H9 (cell line): ENCODE data around the gene ENOX2. TPM values are rescaled to one million over a fixed set of nuclear protein-coding genes. Genes with fewer than 3 reads are reported as not detected.

Experiments
- DNase-seq: peaks from one replicate; pipeline ENCODE4 v3.0.0-alpha.2; 2017
- H2AFZ ChIP-seq: one replicate; pipeline ENCODE4 v1.6.1; 2013; ENCODE audit warnings: mild to moderate bottlenecking, low read length, control low read depth, moderate library complexity
- H2AK5ac ChIP-seq: 2 replicates; pipeline ENCODE4 v1.6.1; 2013; ENCODE audit warnings: low read length, control low read depth, mixed read lengths; ENCODE audit not compliant: insufficient read length
- H2BK120ac ChIP-seq: one replicate; pipeline ENCODE4 v1.6.1; 2013; ENCODE audit warnings: low read depth, mild to moderate bottlenecking, low read length, control low read depth, inconsistent platforms; ENCODE audit not compliant: poor library complexity, severe bottlenecking
- H2BK12ac ChIP-seq: 2 replicates; pipeline ENCODE4 v1.6.1; 2013; ENCODE audit warnings: low read length, control low read depth, mixed read lengths, low read depth; ENCODE audit not compliant: insufficient read length
- H2BK15ac ChIP-seq: 2 replicates; pipeline ENCODE4 v1.6.1; 2013; ENCODE audit warnings: low read depth, low read length, control low read depth
- H2BK20ac ChIP-seq: one replicate; pipeline ENCODE4 v1.6.1; 2013; ENCODE audit warnings: low read depth, mild to moderate bottlenecking, low read length, control low read depth, inconsistent platforms; ENCODE audit not compliant: poor library complexity, severe bottlenecking
- H2BK5ac ChIP-seq: 2 replicates; pipeline ENCODE4 v1.6.1; 2013; ENCODE audit warnings: low read length, control low read depth, mixed read lengths; ENCODE audit not compliant: insufficient read length
- H3K14ac ChIP-seq: 2 replicates; pipeline ENCODE4 v1.6.1; 2013; ENCODE audit warnings: low read length, control low read depth; ENCODE audit not compliant: insufficient read depth
- H3K18ac ChIP-seq: 2 replicates; pipeline ENCODE4 v1.6.1; 2013; ENCODE audit warnings: low read depth, mild to moderate bottlenecking, mixed read lengths, low read length, control low read depth; ENCODE audit not compliant: insufficient read length
- H3K23ac ChIP-seq: 2 replicates; pipeline ENCODE4 v1.6.1; 2013; ENCODE audit warnings: low read length, control low read depth, mixed read lengths, low read depth; ENCODE audit not compliant: insufficient read length
- H3K23me2 ChIP-seq: 2 replicates; pipeline ENCODE4 v1.6.1; 2013; ENCODE audit warnings: low read depth, mild to moderate bottlenecking, mixed read lengths, low read length, control low read depth; ENCODE audit not compliant: insufficient read length, poor library complexity, severe bottlenecking
- H3K27ac ChIP-seq: 2 replicates; pipeline ENCODE4 v1.5.1; 2013; ENCODE audit warnings: low read length, control low read depth, mixed read lengths, low read depth; ENCODE audit not compliant: insufficient read length
- H3K27me3 ChIP-seq: 2 replicates; pipeline ENCODE4 v1.6.1; 2013; ENCODE audit warnings: low read length, control low read depth, inconsistent platforms; ENCODE audit not compliant: insufficient read depth
- H3K4ac ChIP-seq: 2 replicates; pipeline ENCODE4 v1.6.1; 2013; ENCODE audit warnings: low read depth, mild to moderate bottlenecking, control low read depth, inconsistent platforms, low read length, moderate library complexity
- H3K4me1 ChIP-seq: 2 replicates; pipeline ENCODE4 v1.6.1; 2013; ENCODE audit warnings: low read length, control low read depth, inconsistent platforms; ENCODE audit not compliant: insufficient read depth
- H3K4me2 ChIP-seq: 2 replicates; pipeline ENCODE4 v1.6.1; 2013; ENCODE audit warnings: low read length, control low read depth, mixed read lengths; ENCODE audit not compliant: insufficient read length, insufficient read depth
- H3K56ac ChIP-seq: 2 replicates; pipeline ENCODE4 v1.6.1; 2013; ENCODE audit warnings: low read depth, mild to moderate bottlenecking, mixed read lengths, low read length, control low read depth; ENCODE audit not compliant: insufficient read length
- H3K79me1 ChIP-seq: 2 replicates; pipeline ENCODE4 v1.6.1; 2013; ENCODE audit warnings: low read depth, mild to moderate bottlenecking, moderate library complexity, low read length, control low read depth, inconsistent platforms; ENCODE audit not compliant: insufficient read depth, poor library complexity, severe bottlenecking
- H3K79me2 ChIP-seq: 2 replicates; pipeline ENCODE4 v1.6.1; 2013; ENCODE audit warnings: low read length, control low read depth, inconsistent platforms; ENCODE audit not compliant: insufficient read depth
- H3K9ac ChIP-seq: 2 replicates; pipeline ENCODE4 v1.6.1; 2013; ENCODE audit warnings: low read length, control low read depth, mixed read lengths; ENCODE audit not compliant: insufficient read length; ENCODE audit errors: extremely low read depth
- H3K9me3 ChIP-seq: one replicate; pipeline ENCODE4 v1.6.1; 2013; ENCODE audit warnings: low read depth, low read length, inconsistent platforms; ENCODE audit not compliant: control insufficient read depth
- H3T11ph ChIP-seq: one replicate; pipeline ENCODE4 v1.6.1; 2013; ENCODE audit warnings: mild to moderate bottlenecking, low read length, control low read depth, inconsistent platforms
- H4K20me1 ChIP-seq: one replicate; pipeline ENCODE4 v1.6.1; 2013; ENCODE audit not compliant: control insufficient read depth, insufficient read length, insufficient read depth
- H4K5ac ChIP-seq: 2 replicates; pipeline ENCODE4 v1.6.1; 2013; ENCODE audit warnings: low read depth, mild to moderate bottlenecking, mixed read lengths, low read length, control low read depth; ENCODE audit not compliant: insufficient read length
- H4K8ac ChIP-seq: replicated peaks from 2 replicates; pipeline ENCODE4 v1.6.1; 2013; ENCODE audit warnings: low read length, control low read depth, mixed read lengths, low read depth; ENCODE audit not compliant: insufficient read length
- H4K91ac ChIP-seq: 2 replicates; pipeline ENCODE4 v1.6.1; 2013; ENCODE audit warnings: low read depth, mild to moderate bottlenecking, moderate library complexity, mixed read lengths, low read length, control low read depth; ENCODE audit not compliant: insufficient read length
- H3K27ac Mint-ChIP-seq, 3 experiments: 2 replicates in 2 of 3; 3 replicates in 1 of 3; pipeline ENCODE4 v1.8.0; 2020 to 2021; ENCODE audit warnings: mixed read lengths in 3 of 3, mild to moderate bottlenecking in 1 of 3, moderate library complexity in 1 of 3
- H3K27me3 Mint-ChIP-seq: 2 replicates; pipeline ENCODE4 v1.8.0; 2021; ENCODE audit warnings: low read depth, mild to moderate bottlenecking, moderate library complexity, mixed read lengths
- H3K36me3 Mint-ChIP-seq, 3 experiments: 2 replicates in 2 of 3; 3 replicates in 1 of 3; pipeline ENCODE4 v1.8.0; 2020 to 2021; ENCODE audit warnings: low read depth in 3 of 3, mixed read lengths in 3 of 3; ENCODE audit not compliant: insufficient read depth in 1 of 3
- H3K4me1 Mint-ChIP-seq, 2 experiments: 2 replicates each; pipeline ENCODE4 v1.8.0; 2020; ENCODE audit warnings: mixed read lengths in 2 of 2
- H3K4me3 Mint-ChIP-seq, 2 experiments: 2 replicates in 1 of 2; 3 replicates in 1 of 2; pipeline ENCODE4 v1.8.0; 2020 to 2021; ENCODE audit warnings: mild to moderate bottlenecking in 2 of 2, mixed read lengths in 2 of 2, moderate library complexity in 1 of 2
- H3K9me3 Mint-ChIP-seq, 2 experiments: 2 replicates in 1 of 2; 3 replicates in 1 of 2; pipeline ENCODE4 v1.8.0; 2020; ENCODE audit warnings: mild to moderate bottlenecking in 2 of 2, mixed read lengths in 2 of 2, moderate library complexity in 1 of 2
- CTCF ChIP-seq: fragments of 200-600 bp; sonication (generic); conservative IDR thresholded peaks from 3 replicates; pipeline ENCODE4 v1.8.0; 2021; ENCODE audit warnings: antibody characterized with exemption, mild to moderate bottlenecking
- WGBS: extraction: QIAGEN DNeasy Blood & Tissue Kit; methylation state at CpG from one replicate; pipeline ENCODE4 v1.1.7; 2013; ENCODE audit warnings: missing lambda C conversion rate, low lambda C conversion rate, mixed read lengths; ENCODE audit not compliant: insufficient read length; ENCODE audit errors: extremely low coverage; 5-methylcytosine and 5-hydroxymethylcytosine counted together
- total RNA-seq: library from RNA; stranded (reverse); gene quantifications from 2 replicates; pipeline ENCODE4 v1.2.1, GENCODE V29; 2021

Gene ENOX2
- total RNA-seq, 1 experiment from 2014 or later, result 17.7 TPM

- Histone ChIP-seq H3K18ac (no peak overlapping the region), H3T11ph (no peak overlapping the region), H3K79me2 (no peaks in the 10 kb centered on the region), H2BK20ac (no peak overlapping the region), H3K56ac (no peak overlapping the region), H2BK15ac (no peak overlapping the region), H3K23ac (no peak overlapping the region), H3K14ac (no peak overlapping the region), H3K4me2 (no peak overlapping the region), H2BK5ac (no peak overlapping the region), H4K91ac (no peak overlapping the region), H2AFZ (no peak overlapping the region), H3K4me1 (no peaks in the 10 kb centered on the region), H3K9me3 (no peaks in the 10 kb centered on the region), H4K8ac (no peak overlapping the region), H2BK120ac (no peak overlapping the region), H3K23me2 (no peaks in the 10 kb centered on the region), H2BK12ac (no peak overlapping the region), H3K27me3 (no peaks in the 10 kb centered on the region; the same call in 1 of the 2 replicates), H3K4ac (no peak overlapping the region), H4K5ac (no peak overlapping the region), H2AK5ac (no peak overlapping the region), H3K9ac (no peak overlapping the region), H4K20me1 (no peaks in the 10 kb centered on the region), H3K79me1 (no peaks in the 10 kb centered on the region), H3K27ac (no peak overlapping the region)
- no peaks in the 10 kb centered on the region; a peak in 1 of 5 replicates for H3K9me3 Mint-ChIP-seq
- no peaks in the 10 kb centered on the region; a peak in 1 of 4 replicates for H3K4me1 Mint-ChIP-seq
- no peak overlapping the region for H3K4me3 Mint-ChIP-seq
- no CpG with 5 or more reads among the region's 2 CpGs for WGBS
- H3K27me3 Mint-ChIP-seq, result peaks cover 39% of the 10 kb centered on the region
- TF ChIP-seq CTCF, result no peak
- no peak for DNase-seq
- no peak overlapping the region; a peak in 1 of 7 replicates for H3K27ac Mint-ChIP-seq
- H3K36me3 Mint-ChIP-seq, result no peaks in the 10 kb centered on the region
These were observed 49.4 kb upstream of the ENOX2 start for GRCh38 chrX:130952266-130953043.
